MCF 10A (cell line): Measurements from ENCODE around the gene CDK2AP2. TPM values are rescaled to one million over a fixed set of nuclear protein-coding genes. Genes with fewer than 3 reads are reported as not detected.

Source experiments
- BruUV-seq: library from RNA; stranded (reverse); fragments of 400-500 nt; replicated peaks from 2 replicates; lab custom pipeline; 2021; lab: Mats Ljungman, UMichigan
- CTCF ChIA-PET: fragments of 300-600 bp; sonication (Branson Sonifier 250); formaldehyde crosslinking; extraction: SDS; loops from one replicate; lab custom pipeline; 2021; ENCODE audit warnings: antibody characterized with exemption, inconsistent platforms; lab: Yijun Ruan, JAX
- POLR2A ChIA-PET: fragments of 300-600, 350-650 bp; sonication (Branson Sonifier 250); formaldehyde crosslinking; extraction: SDS; loops from one replicate; lab custom pipeline; 2020; ENCODE audit warnings: antibody characterized with exemption, inconsistent platforms; lab: Yijun Ruan, JAX
- DNase-seq: peaks from one replicate; pipeline ENCODE4 v3.0.0-alpha.2; 2018; ENCODE audit not compliant: unreplicated experiment
- H3K27ac Mint-ChIP-seq: one replicate; pipeline ENCODE4 v1.8.0; 2022; ENCODE audit warnings: mild to moderate bottlenecking, low read depth, mixed read lengths; ENCODE audit not compliant: unreplicated experiment
- H3K27me3 Mint-ChIP-seq: one replicate; pipeline ENCODE4 v1.8.0; 2022; ENCODE audit warnings: mixed read lengths; ENCODE audit not compliant: insufficient read depth, unreplicated experiment
- H3K36me3 Mint-ChIP-seq: one replicate; pipeline ENCODE4 v1.8.0; 2022; ENCODE audit warnings: mild to moderate bottlenecking, moderate library complexity, mixed read lengths; ENCODE audit not compliant: insufficient read depth, unreplicated experiment
- H3K4me1 Mint-ChIP-seq: one replicate; pipeline ENCODE4 v1.8.0; 2022; ENCODE audit warnings: mixed read lengths; ENCODE audit not compliant: insufficient read depth, unreplicated experiment
- H3K4me3 Mint-ChIP-seq: one replicate; pipeline ENCODE4 v1.8.0; 2022; ENCODE audit warnings: mild to moderate bottlenecking, moderate library complexity, mixed read lengths; ENCODE audit not compliant: unreplicated experiment
- H3K9me3 Mint-ChIP-seq: one replicate; pipeline ENCODE4 v1.8.0; 2022; ENCODE audit warnings: mixed read lengths; ENCODE audit not compliant: unreplicated experiment
- intact Hi-C: fragments of 100-400 bp; cut with micrococcal nuclease; formaldehyde crosslinking; loops from 2 replicates; pipeline ENCODE4 v1.14.1; 2022
- total RNA-seq: library from RNA; stranded (reverse); gene quantifications from 2 replicates; pipeline ENCODE4 v1.2.3, GENCODE V29; 2022
- TF ChIP-seq, protein P1 (sequence below): fragments of 200-600 bp; IDR thresholded peaks from one replicate; pipeline ENCODE4 v1.8.0; 2022; ENCODE audit warnings: antibody characterized with exemption, mild to moderate bottlenecking; ENCODE audit not compliant: unreplicated experiment

Gene CDK2AP2
- total RNA-seq, 1 experiment from 2014 or later: 93.7 TPM

DNA sequence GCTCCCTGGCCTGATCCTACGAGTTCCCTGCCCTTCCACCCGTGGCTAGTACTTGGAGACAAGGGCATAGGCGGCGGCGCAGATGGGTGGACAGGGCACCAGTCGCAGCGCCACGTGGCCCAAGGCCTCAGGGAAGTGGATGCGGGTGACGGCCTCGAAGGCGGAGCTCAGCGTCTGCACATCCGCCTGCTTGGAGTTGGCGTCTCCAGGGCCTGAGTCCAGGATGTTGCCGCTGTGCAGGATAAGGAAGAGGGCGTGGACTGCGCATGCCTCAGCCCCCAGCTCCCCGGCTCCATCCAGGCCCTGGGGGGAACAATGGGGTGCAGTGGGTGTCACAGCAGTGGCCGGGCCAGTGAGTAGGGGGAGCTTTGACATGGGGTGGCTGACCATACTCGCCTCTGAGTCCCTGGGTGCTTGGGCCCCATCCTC is 9.4 kb downstream of the CDK2AP2 start:
- no TSS peak for BruUV-seq
- no peak overlapping the region for H3K4me3 Mint-ChIP-seq
- H3K27me3 Mint-ChIP-seq: no peaks in the 10 kb centered on the region
- CTCF ChIA-PET: interaction anchor here (0.7 kb wide), 1 partner anchor 22 kb away, joined by 3 read pairs; no protein-coding TSS in a partner anchor
- no peak overlapping the region for H3K27ac Mint-ChIP-seq
- H3K4me1 Mint-ChIP-seq: peaks cover 7% of the 10 kb centered on the region
- peaks cover 32% of the 10 kb centered on the region for H3K36me3 Mint-ChIP-seq
- POLR2A ChIA-PET: interaction anchor here (0.7 kb wide), 1 partner anchor 9 kb away, joined by 3 read pairs; the partner anchor contains the start of gene CDK2AP2
- no peak for DNase-seq
- intact Hi-C loops: no loop called here
- TF ChIP-seq, protein P1, sequence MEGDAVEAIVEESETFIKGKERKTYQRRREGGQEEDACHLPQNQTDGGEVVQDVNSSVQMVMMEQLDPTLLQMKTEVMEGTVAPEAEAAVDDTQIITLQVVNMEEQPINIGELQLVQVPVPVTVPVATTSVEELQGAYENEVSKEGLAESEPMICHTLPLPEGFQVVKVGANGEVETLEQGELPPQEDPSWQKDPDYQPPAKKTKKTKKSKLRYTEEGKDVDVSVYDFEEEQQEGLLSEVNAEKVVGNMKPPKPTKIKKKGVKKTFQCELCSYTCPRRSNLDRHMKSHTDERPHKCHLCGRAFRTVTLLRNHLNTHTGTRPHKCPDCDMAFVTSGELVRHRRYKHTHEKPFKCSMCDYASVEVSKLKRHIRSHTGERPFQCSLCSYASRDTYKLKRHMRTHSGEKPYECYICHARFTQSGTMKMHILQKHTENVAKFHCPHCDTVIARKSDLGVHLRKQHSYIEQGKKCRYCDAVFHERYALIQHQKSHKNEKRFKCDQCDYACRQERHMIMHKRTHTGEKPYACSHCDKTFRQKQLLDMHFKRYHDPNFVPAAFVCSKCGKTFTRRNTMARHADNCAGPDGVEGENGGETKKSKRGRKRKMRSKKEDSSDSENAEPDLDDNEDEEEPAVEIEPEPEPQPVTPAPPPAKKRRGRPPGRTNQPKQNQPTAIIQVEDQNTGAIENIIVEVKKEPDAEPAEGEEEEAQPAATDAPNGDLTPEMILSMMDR: no peak
- H3K9me3 Mint-ChIP-seq: no peaks in the 10 kb centered on the region

DNA sequence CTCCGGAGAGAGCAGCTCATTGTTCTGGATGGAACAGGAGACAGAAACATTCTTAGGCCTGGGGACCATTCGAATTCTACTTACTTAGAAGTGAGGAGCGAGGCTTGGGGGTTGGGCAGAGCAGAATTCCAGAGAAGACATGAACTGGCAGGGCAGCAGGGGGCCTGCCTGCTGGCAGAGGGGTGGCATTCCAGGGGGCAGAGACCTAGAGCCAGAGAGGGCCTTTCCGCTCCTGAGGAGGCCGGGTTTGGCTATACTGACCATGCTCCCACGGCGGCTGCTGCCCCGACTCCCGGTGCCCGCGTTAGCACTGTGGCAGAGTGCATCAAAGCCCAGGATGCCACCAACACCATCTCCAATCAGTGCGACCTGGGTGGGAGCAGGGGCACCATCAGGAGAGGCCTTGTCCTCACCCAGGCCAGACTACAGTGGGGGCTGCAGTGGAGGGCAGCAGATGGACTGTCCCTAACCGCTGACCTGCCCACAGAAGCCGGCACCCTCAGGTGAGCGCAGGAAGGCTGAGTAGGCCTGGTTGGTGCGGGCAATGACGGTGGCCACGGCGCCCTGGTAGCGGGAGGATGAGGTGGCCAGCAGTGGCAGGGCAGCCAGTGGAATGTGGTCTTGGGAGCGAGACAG is 10.2 kb downstream of the CDK2AP2 start:
- no peak overlapping the region for H3K4me3 Mint-ChIP-seq
- H3K27ac Mint-ChIP-seq: no peak overlapping the region
- no peak for DNase-seq
- ChIA-PET CTCF (no interaction called here), POLR2A (no interaction called here)
- intact Hi-C loops: no loop called here
- TF ChIP-seq, protein P1: no peak
- H3K36me3 Mint-ChIP-seq: peaks cover 33% of the 10 kb centered on the region
- peaks cover 7% of the 10 kb centered on the region for H3K4me1 Mint-ChIP-seq
- no TSS peak for BruUV-seq
- no peaks in the 10 kb centered on the region for H3K27me3 Mint-ChIP-seq
- no peaks in the 10 kb centered on the region for H3K9me3 Mint-ChIP-seq

DNA sequence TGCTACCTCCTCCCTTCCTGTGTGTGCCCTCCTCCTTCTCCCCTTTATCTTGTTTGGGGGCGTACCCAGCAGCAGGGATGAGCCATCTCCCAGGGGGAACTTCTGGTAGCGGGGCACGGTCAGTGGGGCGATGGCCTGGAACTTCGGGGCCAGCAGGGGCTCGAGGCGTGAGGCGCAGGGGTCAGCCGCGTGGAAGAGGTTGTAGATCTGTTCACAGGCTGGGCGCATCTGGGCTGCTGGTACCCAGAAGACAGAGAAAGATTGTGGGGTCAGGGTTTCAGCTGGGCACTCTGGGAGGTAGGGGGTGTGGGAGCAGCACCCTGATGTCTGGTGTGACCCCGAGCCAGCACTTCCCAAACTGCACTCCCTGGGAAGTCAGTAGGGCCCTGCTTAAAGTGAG is 11.8 kb downstream of the CDK2AP2 start:
- peaks cover 4% of the 10 kb centered on the region for H3K4me1 Mint-ChIP-seq
- H3K4me3 Mint-ChIP-seq: no peak overlapping the region
- intact Hi-C loops: no loop called here
- POLR2A ChIA-PET: no interaction called here
- DNase-seq: no peak
- BruUV-seq: no TSS peak
- H3K9me3 Mint-ChIP-seq: no peaks in the 10 kb centered on the region
- no peaks in the 10 kb centered on the region for H3K27me3 Mint-ChIP-seq
- CTCF ChIA-PET: interaction anchor here (0.6 kb wide), 1 partner anchor 13 kb away, joined by 3 read pairs; no protein-coding TSS in a partner anchor
- H3K27ac Mint-ChIP-seq: no peak overlapping the region
- H3K36me3 Mint-ChIP-seq: peaks cover 26% of the 10 kb centered on the region
- TF ChIP-seq, protein P1: no peak

DNA sequence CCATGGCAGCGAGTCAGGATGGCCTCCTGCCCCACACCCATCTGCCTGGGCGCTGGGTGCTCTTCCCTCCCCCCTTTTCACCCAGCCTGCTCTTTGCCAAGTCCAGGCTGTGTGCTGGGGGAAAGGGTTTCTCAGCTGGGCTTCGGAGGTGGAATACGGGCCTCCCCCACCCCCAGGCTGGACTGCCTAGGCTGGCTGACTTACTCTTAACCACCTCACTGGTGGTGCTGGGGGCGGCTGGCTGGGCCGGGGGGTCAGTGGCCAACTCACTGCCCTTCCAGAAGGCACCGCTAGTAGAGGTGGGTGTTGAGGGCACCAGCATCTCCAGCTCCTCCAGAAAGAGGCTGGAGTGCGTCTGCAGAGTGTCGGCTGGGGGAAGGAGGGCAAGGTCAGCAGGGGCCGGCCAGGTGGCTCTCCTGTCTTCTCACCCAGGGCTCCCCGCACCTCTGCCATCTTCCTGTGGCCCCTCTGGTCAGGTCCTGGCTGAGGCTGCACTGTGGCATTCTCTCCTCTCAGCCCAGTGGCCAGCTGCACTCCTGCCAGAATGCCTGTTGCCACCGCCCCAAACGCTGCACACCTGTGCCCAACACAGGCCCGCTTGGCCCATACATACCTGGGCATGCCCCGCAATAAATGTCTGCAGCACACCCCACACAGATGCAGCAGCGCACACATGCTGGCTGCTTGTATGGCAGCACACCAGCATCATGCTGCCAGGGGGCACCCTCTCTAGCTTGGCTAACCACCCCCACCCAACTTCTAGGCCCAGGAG is 12.5 kb downstream of the CDK2AP2 start:
- BruUV-seq: no TSS peak
- peaks cover 22% of the 10 kb centered on the region for H3K36me3 Mint-ChIP-seq
- CTCF ChIA-PET: interaction anchor here (0.5 to 0.6 kb wide), 2 partner anchors 12 to 20 kb away, joined by 3 to 4 read pairs; no protein-coding TSS in a partner anchor
- no peaks in the 10 kb centered on the region for H3K9me3 Mint-ChIP-seq
- no peak overlapping the region for H3K4me3 Mint-ChIP-seq
- intact Hi-C loops: no loop called here
- no peak for DNase-seq
- TF ChIP-seq, protein P1: no peak
- no peaks in the 10 kb centered on the region for H3K27me3 Mint-ChIP-seq
- POLR2A ChIA-PET: no interaction called here
- H3K4me1 Mint-ChIP-seq: no peaks in the 10 kb centered on the region
- H3K27ac Mint-ChIP-seq: no peak overlapping the region
